ENCODE measurements around the gene MEA1.

DNA sequence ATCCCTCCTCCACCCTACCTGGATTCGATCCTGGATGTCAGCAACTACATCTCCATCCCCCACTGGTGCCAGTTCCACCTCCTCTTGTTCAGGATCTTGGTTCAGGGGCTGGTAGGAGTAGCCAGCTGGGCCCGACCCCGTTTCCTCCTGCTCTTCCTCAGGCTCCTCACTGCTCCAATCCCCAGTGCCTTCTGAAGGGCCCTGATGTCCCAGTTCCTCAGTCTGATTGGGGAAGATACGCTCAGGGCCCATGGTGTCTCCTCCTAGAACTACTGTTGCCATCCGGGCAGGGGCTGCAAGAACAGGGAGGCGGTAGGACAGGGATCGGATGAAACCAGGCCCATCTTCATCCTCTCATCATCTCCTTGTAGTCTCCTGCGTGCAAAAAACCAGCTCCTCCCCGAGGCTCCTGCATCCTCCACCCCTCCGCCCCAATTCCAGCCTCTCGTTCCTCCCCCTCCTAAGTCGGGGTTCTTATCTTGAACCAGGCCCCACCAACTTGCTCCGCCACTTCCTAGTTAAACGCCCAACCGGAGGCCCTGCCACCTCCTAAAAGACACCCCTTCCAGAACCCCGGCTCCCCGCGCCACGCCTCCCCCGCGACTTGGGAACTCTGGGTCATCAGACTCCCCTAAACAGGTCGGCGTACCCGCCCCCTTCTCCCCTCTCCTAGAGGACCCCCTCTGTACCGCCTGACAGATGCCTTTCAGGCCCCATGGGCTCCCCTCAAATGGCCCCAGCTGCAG is 476 bp downstream of the MEA1 start:
- TF ChIP-seq, protein P1, sequence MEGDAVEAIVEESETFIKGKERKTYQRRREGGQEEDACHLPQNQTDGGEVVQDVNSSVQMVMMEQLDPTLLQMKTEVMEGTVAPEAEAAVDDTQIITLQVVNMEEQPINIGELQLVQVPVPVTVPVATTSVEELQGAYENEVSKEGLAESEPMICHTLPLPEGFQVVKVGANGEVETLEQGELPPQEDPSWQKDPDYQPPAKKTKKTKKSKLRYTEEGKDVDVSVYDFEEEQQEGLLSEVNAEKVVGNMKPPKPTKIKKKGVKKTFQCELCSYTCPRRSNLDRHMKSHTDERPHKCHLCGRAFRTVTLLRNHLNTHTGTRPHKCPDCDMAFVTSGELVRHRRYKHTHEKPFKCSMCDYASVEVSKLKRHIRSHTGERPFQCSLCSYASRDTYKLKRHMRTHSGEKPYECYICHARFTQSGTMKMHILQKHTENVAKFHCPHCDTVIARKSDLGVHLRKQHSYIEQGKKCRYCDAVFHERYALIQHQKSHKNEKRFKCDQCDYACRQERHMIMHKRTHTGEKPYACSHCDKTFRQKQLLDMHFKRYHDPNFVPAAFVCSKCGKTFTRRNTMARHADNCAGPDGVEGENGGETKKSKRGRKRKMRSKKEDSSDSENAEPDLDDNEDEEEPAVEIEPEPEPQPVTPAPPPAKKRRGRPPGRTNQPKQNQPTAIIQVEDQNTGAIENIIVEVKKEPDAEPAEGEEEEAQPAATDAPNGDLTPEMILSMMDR (conservative IDR thresholded peaks at IDR 0.05; ENCODE audit: low read length), result no peak
- TF ChIP-seq EZH2phosphoT487 (IDR thresholded peaks at IDR 0.05; ENCODE audit: borderline replicate concordance, low read depth, low read length), result no peak

All from OCI-LY7 (cell line).